ENCODE data around the gene NTS.

GRCh38 chr12:85835426-85836196 lies 38.5 kb upstream of the NTS start:
- TF ChIP-seq CTCF (IDR thresholded peaks at IDR 0.05), result no peak
- no peak for TF ChIP-seq POLR2A (IDR thresholded peaks at IDR 0.05)
- TF ChIP-seq POLR2AphosphoS5 (IDR thresholded peaks at IDR 0.05), result no peak
- TF ChIP-seq EP300 (IDR thresholded peaks at IDR 0.05; ENCODE audit: low read depth), result no peak

Data from transverse colon (tissue), 4 donors.